Stimulated activated CD8-positive, alpha-beta memory T cell treated with anti-CD3 and anti-CD28 coated beads, Interleukin-7, amount 100 ng/mL, for 4 hours (primary cell): ENCODE results near the gene AMT.

Experiments
- DNase-seq, 2 donors: peaks; one replicate each; pipeline ENCODE4 v3.0.0-alpha.2; 2020; ENCODE audit warnings: low read depth in 2 of 2

Gene AMT

DNA sequence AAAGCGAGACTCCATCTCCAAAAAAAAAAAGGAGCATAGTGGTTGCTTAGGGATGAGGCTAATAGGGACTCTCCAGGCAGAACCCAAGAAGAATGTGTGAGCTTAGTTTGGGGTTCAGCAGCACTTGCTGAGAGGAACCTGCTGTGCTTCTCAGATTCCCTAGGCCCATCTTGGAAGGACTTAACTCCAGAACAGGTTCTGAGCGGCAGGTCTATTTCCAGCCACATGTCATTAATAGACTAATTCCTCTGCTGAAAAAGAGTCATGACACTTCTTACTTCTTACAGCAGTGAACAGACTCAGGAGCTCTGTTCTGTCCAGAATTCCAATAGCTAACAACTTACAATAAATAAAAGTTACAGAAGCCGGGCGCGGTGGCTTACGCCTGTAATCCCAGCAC is 33.0 kb downstream of the AMT start:
- DNase-seq = no peak

DNA sequence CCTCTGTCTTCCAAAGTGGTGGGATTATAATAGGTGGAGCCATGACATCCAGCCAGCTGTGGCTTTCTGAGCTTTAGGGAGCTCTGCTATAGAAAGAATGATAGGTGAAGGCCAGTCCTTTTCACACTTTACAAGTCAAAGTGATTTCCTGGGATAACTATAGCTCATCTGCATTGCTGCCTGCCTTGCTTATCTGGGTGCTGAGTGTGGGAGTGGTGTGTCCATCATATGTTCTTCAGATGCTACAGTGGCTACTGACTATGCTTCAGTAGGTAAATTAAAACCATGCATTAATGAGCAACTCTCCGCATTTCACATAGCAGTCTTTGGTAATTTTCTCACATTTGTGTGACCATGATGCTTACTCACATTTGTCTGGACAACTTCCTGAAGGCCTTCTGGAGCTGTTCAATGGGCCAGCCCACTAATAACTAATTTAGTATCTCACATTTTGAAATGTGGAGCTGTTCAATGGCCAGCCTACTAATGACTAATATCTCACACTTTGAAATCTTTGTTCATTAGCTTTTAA is 33.9 kb downstream of the AMT start:
- DNase-seq = no peak

DNA sequence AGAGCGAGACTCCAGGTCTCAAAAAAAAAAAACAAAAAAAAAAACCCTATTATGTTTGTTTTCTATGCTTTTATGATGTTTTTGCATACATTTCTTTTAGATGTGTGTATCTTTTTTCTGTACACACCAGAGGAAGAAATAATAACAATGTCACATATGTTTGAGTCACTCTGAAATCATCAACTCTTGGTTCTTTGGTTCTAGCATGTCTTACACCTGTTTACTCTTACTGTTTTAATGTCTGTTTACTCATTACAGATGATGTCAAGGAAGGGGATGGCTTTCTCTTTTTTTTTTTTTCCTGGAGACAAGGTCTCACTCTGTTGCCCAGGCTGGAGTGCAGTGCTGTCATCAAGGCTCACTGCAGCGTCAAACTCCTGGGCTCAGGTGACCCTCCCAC is 34.6 kb downstream of the AMT start:
- DNase-seq = no peak

DNA sequence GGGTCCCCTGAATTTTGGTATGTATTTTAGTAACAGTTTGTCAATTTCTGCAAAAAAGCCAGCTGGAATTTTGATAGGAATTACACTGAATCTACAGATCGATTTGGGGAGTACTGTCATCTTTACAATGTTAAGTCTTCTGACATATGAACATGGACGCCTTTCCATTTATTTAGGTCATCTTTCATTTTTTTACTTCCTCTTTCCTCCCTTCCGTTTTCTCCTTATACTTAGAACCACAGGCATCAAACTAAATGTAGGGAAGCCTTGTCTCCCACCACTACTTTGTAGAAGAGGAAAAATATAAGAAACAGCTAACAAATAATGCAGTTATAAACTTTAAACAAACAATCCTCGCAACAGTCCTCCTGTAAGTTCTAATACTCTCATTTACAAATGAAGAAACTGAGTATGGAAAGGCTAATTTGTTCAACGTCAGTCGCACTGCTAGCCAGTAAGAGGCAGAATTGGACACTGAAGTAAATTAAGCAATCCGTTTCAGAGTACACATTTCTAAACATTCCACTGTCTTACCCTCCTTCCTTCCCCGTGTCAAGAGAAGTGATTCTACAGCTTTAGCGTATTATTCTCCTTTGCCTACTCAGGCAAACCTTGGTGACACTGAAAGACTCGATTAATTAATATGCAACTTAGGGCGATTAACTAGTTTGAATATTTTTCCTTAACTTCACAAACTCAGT is 36.1 kb downstream of the AMT start:
- DNase-seq = no peak

DNA sequence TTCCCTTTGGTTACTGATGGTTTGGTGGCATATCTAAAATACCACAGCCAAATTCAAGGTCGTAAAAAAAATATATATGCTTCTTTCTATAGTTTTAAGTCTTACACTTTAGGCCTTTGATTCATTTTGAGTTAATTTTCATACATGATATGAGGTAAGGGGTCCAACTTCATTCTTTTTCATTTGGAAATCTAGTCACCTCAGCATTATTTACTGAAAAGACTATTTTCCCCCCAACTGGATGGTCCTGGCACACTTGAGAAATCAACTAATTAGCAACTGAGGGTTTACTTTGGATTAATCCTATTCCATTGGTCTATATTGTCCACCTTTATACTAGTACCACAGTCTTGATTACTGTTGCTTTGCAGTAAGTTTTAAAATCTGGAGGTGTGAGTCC is 36.7 kb downstream of the AMT start:
- DNase-seq = no peak

DNA sequence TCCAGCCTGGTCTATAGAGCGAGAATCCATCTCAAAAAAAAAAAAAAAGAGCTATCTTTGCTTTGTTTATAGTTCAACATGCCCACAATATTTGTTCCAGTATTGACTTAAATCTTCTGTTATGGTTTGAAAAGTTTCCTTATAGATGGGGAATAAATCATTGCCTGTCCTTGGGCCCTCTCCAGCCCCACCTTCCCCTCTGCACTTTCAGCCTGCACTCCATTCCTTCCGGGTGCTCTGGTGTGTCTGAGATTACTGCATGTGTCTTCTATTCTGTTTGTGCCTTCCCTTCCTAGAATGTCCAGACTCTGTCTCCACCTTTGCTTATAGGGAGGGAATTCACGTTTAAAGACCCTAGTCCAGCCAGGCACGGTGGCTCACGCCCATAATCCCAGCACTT is 38.9 kb downstream of the AMT start:
- DNase-seq = no peak

DNA sequence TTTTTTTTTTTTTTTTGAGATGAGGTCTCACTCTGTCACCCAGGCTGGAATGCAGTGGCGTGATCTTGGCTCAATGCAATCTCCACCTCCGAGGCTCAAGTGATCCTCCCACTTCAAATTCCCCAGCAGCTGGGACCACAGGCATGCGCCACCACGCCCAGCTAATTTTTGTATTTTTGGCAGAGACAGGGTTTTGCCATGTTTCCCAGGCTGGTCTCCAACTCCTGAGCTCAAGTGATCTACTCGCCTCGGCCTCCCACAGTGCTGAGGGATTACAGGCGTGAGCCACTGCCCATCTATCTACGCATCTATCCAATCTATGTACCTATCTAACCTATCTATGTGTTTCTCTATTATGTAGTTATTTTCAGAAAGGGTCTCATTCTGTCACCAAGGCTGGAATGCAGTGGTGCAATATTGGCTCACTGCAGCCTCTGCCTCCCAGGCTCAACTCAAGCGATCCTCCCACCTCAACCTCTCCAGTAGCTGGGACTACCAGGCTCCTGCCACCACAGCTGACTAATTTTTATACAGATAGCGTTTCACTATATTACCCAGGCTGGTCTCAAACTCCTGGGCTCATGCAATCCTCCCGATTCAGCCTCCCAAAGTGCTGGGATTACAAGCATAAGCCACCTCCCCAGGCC is 43.9 kb downstream of the AMT start:
- no peak for DNase-seq

DNA sequence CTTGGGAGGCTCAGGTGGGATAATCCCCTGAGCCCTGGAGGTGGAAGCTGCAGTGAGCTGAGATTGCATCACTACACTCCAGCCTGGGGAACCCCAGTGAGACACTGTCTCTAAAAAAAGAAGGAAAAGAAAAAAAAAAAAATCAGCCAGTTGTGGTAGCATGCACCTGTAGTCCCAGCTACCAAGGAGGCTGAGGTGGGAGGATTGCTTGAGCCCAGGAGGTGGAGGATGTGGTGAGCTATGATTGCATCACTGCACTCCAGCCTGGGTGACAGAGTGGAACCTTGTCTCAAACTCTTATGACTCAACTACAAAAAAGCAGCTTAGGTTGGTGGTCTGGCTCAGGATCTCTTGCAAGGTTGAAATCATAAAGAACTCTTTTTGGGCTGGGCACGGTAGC is 44.8 kb downstream of the AMT start:
- peak; percentile 52 to 55 for DNase-seq

DNA sequence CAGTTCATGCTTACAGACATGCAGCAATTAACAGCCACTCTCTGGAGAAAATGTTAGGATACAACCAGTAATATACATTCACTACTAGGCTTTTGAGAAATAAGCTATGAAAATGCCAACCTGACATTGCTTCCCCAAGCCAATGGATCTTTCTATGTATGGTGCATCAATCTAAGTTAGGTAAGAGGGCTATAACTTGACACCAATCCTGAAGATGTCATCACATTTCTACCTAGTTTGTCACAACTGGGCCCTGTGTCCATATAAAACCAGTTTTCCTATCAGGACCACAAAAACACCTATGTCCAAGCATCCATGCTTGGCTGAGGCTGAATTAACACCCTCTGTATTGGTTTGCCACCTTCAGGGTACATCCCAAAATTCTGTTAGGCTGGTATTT is 50.3 kb downstream of the AMT start:
- no peak for DNase-seq

DNA sequence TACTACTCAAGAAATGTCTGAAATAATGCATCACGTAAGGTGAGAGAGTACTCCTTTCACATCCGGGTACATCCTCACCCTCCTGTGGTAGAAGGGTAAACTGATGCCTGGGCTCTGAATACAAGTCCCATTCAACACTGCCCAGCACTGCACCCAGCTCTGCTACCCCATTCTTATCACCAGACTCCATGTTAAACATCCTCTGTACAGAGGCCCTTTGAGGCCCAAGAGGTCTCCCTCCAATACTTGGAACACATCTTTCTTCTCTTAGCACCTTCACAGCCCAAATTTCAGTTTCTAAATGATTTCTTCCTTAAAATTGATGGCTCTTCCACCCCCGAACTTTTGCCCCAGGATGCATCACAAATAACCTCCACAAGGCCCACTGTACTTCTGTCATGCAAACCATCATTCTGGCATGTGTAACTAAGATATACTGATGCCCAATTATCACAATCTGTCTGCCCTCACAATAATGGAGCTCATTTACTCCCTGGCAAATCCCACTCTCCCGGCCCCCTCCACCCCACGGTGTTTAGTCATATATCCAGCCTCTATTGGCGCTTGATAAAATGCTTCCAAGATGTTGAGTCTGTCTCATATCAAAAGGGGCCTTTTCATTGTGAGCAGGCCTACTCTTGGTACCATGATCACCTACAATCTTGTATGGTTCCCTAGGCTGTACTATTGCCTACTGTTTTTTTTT is 51.5 kb downstream of the AMT start:
- no peak for DNase-seq
